GM12875 (cell line): ENCODE measurements around the gene ATP1B3.
"Not testable (repeated sequence)": the region's sequence is repeated elsewhere in the genome, so short reads cannot be mapped to it uniquely, and the experiment has no call there.

Experiments
- H3K4me3 ChIP-seq: one replicate; pipeline ENCODE4 v1.5.1; 2011; ENCODE audit warnings: low read depth, low read length, control low read depth
- CTCF ChIP-seq: IDR thresholded peaks from 2 replicates; pipeline ENCODE4 v1.5.1; 2011; ENCODE audit warnings: low read depth, mild to moderate bottlenecking, control low read depth, inconsistent platforms, low read length, moderate library complexity, borderline replicate concordance; ENCODE audit not compliant: insufficient read depth

Gene ATP1B3

GRCh38 chr3:141904203-141904602 is 27.8 kb downstream of the ATP1B3 start:
- no peak for TF ChIP-seq CTCF
- H3K4me3 ChIP-seq, result no peak overlapping the region

- no peak for TF ChIP-seq CTCF
- no peak overlapping the region for H3K4me3 ChIP-seq
Measured at GRCh38 chr3:141905129-141905528, 28.7 kb downstream of the ATP1B3 start.

GRCh38 chr3:141909408-141909807 is 33.0 kb downstream of the ATP1B3 start:
- no peak for TF ChIP-seq CTCF
- H3K4me3 ChIP-seq, result no peak overlapping the region

DNA sequence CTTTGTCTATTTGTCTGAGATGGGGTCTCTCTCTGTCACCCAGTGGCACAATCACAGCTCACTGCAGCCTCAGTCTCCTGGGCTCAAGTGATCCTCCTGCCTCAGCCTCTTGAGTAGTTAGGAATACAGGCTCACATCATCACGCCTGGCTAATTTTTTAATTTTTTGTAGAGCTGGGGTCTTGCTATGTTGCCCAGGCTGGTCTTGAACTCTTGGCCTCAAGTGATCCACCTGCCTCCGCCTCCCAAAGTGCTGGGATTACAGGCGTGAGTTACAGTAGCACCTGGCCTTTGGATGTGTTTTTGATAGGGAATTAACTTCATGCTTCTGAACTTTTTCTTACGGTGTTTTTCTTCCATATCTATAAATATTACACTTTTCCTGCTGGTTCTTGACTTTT is 33.5 kb downstream of the ATP1B3 start:
- not testable (repeated sequence) for H3K4me3 ChIP-seq

DNA sequence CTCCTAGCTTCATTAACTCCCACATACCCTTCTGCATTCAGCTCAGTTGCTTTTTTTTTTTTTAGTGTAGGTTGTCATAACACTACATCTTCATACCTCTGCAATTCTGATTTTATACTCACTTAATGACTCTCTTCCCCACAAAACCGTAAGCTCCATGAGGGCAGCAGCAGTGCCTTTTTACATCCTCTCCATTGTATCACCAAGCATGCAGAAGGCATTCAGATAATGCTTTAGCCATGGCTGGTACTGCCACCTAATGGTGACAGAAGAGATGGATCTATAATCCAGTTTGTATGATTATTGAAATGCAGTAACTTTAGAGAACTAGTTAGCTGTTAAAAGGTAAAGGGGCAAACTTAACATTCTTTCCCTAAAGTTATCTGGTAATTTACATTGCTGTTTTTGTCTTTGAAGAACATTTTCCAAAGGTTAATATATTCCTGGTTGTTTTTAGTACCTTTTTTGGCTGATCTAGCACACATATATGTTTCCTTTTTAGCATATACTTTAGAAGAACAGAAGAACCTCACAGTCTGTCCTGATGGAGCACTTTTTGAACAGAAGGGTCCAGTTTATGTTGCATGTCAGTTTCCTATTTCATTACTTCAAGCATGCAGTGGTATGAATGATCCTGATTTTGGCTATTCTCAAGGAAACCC is 36.8 kb downstream of the ATP1B3 start:
- no peak overlapping the region for H3K4me3 ChIP-seq
- TF ChIP-seq CTCF, result peak; percentile 53; the same call in 1 of the 2 replicates

- no peak overlapping the region for H3K4me3 ChIP-seq
- no peak for TF ChIP-seq CTCF
Measured at GRCh38 chr3:141914311-141914710, 37.9 kb downstream of the ATP1B3 start.

GRCh38 chr3:141915016-141915415 is 38.6 kb downstream of the ATP1B3 start:
- TF ChIP-seq CTCF, result no peak
- H3K4me3 ChIP-seq, result no peak overlapping the region
